Astrocyte of the spinal cord (primary cell): Measurements from ENCODE around the gene CHIT1.

Source experiments
- DNase-seq: peaks from one replicate; pipeline ENCODE4 v3.0.0; 2011; ENCODE audit warnings: low read depth, low spot score
- H3K4me3 ChIP-seq: 2 replicates; pipeline ENCODE4 v1.5.1; 2011; ENCODE audit warnings: low read depth, mild to moderate bottlenecking, low read length, moderate library complexity
- in situ Hi-C: cut with HindIII; loops from 2 replicates; pipeline ENCODE4 v1.10.0; 2017; ENCODE audit warnings: low sequenced_read_pairs
- TF ChIP-seq, protein P1 (sequence below): IDR thresholded peaks from 2 replicates; pipeline ENCODE4 v1.5.1; 2012; ENCODE audit warnings: low read depth, mild to moderate bottlenecking, low read length, inconsistent platforms

Gene CHIT1

DNA sequence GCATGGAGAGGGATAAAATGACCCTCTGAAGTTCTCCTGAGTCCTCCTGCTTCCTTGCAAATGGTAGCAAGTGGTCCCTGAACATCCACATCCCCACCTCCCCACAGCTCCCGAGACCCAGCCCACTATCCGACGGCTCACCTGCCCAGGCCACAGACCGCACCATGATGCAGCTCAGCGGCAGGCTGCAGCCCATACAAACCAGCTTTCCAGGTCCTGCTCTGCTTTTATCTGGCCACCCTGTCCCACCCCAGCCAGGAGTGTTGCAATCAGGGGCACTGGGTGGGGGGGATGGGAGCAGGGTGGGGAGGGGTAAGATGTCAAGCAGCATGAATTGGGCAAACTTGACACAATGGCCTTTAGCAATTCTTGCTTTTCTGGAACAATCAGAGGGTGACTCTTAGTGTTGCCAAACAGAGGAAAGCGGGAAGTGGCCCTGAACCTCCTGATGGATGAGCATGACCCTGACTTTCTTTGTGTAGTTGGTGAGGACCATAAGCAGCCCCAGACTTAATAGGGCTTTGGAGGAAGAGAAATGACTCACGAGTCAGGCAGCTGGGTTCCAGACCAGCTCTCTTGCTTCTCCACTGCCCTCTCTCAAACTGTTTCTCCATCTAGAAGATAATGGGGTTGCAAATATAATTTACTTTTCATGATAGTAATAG lies at the start of gene CHIT1:
Gene CHIT1 (minus strand): TSS at position 203 of the 665 bp plus-strand sequence. CDS start 37 bp downstream, at position 166.
- DNase-seq, result no peak

DNA sequence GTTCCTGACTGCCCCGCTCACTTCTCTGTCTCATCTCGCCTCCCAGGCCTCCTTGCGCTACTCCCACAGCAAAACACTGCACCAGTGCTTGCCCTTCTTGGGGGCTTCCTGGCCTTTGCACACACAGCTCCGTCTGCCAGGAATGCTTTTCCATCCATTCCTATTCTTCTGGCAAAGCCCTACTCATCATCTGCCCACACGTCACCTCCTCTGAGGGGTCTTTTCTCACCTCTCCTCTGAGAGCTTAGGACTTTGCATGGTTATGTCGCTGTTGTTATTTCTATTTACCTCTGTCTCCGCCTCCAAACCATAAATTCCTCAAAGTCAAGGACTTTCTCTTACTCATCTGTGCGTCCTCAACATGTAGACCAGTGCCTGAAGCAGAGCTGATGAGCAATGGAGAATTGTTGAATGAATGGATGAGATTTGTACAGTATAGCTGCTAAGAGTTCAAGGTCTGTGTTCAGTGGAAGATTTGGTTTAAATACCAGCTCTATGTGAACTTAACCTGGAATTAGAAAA lies 49.5 kb upstream of the CHIT1 start:
- in situ Hi-C loops, result no loop called here
- no peak for DNase-seq
- H3K4me3 ChIP-seq, result no peak overlapping the region
- TF ChIP-seq, protein P1, sequence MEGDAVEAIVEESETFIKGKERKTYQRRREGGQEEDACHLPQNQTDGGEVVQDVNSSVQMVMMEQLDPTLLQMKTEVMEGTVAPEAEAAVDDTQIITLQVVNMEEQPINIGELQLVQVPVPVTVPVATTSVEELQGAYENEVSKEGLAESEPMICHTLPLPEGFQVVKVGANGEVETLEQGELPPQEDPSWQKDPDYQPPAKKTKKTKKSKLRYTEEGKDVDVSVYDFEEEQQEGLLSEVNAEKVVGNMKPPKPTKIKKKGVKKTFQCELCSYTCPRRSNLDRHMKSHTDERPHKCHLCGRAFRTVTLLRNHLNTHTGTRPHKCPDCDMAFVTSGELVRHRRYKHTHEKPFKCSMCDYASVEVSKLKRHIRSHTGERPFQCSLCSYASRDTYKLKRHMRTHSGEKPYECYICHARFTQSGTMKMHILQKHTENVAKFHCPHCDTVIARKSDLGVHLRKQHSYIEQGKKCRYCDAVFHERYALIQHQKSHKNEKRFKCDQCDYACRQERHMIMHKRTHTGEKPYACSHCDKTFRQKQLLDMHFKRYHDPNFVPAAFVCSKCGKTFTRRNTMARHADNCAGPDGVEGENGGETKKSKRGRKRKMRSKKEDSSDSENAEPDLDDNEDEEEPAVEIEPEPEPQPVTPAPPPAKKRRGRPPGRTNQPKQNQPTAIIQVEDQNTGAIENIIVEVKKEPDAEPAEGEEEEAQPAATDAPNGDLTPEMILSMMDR, result no peak

More for the DNA sequence above, at the start of gene CHIT1:
- in situ Hi-C loops, result no loop called here
- TF ChIP-seq, protein P1, result no peak
- no peak within 1 kb of the TSS for H3K4me3 ChIP-seq

DNA sequence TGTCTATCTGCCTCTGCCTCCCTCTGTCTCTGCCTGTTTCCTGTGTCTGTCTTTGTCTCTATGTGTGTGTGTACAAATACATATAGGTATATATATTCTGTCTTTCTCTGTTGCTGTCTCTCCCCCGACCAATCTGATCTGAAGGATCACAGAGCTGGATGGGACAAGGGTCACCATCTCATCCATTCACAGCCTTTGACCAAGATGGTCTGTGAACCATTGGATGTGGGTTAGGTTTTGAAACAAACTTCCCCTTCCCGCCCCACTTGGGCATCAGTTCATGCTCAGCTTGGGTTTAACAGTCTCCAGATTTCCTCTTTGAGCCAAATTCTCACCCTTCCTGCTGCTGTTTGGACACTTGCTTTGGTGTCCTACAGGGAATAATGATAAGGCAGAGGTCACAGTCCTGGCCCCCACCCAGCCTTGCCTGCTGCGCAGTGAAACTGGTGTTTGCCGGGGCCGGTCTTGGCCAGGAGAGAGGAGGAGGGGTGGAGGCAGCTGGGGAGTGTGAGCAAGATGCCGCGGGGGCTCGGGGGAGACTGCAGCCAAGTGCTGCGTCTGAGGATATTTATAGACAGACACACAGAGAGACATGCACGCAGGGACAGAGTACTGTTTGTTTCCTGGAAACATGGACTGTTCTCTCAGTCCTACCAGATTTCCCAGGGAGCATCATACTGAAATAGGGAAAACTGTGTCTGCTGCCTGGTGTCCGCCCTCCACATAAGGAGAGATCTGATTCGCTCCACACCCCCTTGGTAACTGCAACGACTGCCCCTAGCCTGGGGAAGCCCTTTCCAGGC lies 48.8 kb upstream of the CHIT1 start:
- TF ChIP-seq, protein P1, result no peak
- in situ Hi-C loops, result no loop called here
- no peak overlapping the region for H3K4me3 ChIP-seq
- peak; percentile 68 for DNase-seq

DNA sequence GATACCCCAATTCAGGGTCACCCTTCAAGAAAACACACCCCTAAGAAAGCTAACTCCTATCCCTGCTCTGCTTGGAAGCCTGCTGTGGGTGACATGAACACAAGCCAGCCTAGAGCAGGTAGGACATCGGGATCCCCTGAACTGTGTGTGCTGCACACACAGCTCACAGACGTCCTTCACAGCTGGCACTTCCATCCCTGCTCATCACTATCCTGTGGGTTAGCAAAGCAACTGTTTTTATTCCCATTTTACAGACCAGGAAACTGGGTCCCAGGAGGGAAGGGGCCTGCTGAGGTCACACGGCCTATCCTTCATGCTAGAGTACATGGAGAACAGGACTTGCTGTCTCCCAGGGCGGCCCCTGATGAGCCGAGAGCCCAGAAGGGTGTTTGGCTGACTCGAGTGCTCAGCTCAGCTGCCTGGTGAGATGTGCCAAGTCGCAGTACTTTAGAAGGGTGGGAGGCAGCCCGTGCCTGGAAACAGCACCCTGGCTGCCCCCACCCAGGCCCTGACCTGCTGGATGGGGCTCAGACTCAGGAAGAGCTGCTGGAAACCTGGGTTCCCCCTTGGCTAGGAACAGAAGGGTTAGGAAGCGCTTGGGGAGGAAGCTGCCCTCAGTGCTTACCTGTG lies 47.6 kb upstream of the CHIT1 start:
- TF ChIP-seq, protein P1, result no peak
- DNase-seq, result no peak
- no peak overlapping the region for H3K4me3 ChIP-seq
- in situ Hi-C loops, result no loop called here

DNA sequence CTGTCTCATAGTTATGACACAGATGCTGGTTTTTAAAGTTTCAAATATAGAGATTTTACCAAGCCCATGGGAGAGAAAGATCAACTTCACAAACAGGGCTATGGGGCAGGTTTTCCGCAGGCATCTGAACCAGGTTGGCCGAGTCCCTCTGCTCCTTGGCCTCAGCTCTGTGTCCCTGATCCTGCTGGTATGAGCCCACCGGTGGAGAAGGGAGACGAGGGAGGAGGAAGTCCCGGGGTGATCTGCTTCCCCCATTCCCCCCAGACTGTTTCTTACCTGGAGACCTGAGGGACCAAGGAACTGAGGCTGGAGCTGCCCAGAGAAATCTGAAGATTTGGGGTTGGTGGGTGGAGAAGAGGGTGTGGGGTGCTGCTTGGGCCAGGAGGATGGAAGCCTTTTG lies 46.9 kb upstream of the CHIT1 start:
- in situ Hi-C loops, result no loop called here
- TF ChIP-seq, protein P1, result no peak
- no peak overlapping the region for H3K4me3 ChIP-seq
- DNase-seq, result no peak

DNA sequence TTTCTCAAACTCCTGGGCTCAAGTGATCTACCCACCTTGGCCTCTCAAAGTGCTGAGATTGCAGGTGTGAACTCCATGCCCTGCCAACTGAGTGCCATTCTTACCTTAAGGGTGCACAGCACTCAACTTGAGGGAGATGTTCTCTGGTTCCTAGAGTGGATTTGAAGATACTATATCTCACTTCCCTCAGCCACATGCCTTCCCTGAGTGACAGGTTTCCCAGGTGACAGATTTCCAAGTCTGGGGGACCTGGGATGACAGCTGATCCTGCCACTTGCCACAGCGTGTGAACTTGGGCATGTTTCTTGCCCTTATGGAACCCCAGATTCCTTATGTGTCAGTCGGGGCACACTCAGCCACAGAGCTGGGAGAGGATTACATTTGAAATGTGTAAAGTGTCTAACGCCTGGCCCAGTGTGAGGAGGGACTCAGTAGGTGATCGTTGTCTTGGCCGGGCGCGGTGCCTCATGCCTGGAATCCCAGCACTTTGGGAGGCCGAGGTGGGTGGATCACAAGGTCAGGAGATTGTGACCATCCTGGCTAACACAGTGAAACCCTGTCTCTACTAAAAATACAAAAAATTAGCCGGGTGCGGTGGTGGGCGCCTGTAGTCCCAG lies 46.3 kb upstream of the CHIT1 start:
- no peak for DNase-seq
- in situ Hi-C loops, result no loop called here
- TF ChIP-seq, protein P1, result no peak
- no peak overlapping the region for H3K4me3 ChIP-seq
